Measurements from ENCODE around the gene DEPDC5.

DEPDC5 gene

DNA sequence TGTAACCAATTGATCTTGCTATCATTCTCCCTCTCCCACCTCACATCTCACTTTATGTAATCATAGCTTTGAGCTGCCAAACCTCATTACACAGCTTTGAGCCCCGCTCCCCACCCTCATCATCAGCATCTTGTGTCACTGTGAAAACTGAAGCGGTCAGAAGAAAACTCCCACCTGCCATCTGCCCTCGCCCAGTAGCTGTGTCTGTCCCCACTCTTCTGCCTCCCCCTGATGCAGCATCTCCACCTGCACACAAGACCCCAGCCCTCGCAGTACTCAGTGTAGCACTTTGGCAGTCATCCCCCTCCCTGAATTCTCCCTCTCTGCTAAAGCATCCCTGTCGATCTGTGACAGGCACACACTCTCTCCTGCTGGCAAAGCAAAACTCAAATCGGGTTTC is 130.2 kb downstream of the DEPDC5 start:
- TF ChIP-seq, protein P1, sequence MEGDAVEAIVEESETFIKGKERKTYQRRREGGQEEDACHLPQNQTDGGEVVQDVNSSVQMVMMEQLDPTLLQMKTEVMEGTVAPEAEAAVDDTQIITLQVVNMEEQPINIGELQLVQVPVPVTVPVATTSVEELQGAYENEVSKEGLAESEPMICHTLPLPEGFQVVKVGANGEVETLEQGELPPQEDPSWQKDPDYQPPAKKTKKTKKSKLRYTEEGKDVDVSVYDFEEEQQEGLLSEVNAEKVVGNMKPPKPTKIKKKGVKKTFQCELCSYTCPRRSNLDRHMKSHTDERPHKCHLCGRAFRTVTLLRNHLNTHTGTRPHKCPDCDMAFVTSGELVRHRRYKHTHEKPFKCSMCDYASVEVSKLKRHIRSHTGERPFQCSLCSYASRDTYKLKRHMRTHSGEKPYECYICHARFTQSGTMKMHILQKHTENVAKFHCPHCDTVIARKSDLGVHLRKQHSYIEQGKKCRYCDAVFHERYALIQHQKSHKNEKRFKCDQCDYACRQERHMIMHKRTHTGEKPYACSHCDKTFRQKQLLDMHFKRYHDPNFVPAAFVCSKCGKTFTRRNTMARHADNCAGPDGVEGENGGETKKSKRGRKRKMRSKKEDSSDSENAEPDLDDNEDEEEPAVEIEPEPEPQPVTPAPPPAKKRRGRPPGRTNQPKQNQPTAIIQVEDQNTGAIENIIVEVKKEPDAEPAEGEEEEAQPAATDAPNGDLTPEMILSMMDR (IDR thresholded peaks at IDR 0.05; ENCODE audit: control extremely low read depth, extremely low read depth, low read depth, missing control alignments): no peak
- no peak for DNase-seq (ENCODE audit: extremely low spot score)
- ChIA-PET CTCF (no interaction called here), POLR2A (no interaction called here)

DNA sequence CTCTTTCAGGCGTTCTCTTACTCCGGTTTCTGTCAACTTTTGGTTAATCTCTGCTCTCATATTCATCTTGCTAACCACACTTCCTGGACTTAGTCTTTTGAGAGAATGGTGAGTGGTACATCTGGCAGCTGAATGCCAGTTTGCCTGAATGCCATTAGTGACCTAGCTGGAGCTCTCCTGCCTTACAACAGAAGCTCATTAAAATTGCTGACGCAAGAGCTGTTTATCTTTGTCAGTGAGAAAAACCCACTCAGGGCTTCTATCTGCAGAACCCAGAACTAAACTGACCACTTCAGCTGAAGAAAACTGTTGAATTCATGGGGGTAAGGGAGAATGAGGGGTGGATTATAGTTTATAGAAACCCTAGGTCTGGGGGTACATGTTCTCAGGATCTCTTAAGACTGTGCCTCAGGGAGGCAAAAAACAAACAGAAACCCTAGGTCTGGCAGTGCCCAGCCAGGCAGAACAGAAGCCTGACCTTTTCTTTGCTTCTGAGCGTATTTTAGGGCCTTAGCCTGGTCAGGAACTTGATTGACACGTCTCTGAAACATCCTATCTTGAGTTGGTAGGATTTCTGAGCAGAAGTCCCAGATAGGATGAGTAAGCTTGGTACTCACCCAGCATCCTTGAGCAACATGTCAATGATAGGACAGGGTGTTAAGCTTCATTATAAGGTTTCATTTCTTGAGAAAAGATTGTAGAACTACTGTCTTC is 137.7 kb downstream of the DEPDC5 start:
- CTCF ChIA-PET: interaction anchor here (1.7 to 2.0 kb wide), 2 partner anchors 9 to 15 kb away, joined by 4 to 7 read pairs; no protein-coding TSS in a partner anchor
- DNase-seq (ENCODE audit: extremely low spot score): no peak
- TF ChIP-seq, protein P1 (IDR thresholded peaks at IDR 0.05; ENCODE audit: control extremely low read depth, extremely low read depth, low read depth, missing control alignments): no peak
- POLR2A ChIA-PET: no interaction called here

DNA sequence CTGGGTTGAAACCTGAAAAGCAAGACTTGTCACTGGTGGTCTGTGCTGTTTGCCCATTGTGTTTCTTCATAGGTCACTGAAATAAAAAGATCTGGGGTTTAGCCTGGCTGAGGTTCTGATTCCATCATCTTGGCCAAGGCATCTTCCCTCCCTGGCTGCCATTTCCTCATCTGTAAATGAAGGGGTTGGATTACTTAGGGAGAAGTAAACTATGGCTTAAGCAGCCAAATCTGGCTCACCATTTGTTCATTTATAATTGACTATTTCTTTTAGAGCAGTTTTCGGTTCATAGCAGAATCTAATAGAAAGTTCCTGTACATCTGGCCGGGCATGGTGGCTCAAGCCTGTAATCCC is 138.2 kb downstream of the DEPDC5 start:
- POLR2A ChIA-PET: no interaction called here
- CTCF ChIA-PET: interaction anchor here (1.7 to 2.0 kb wide), 2 partner anchors 10 to 16 kb away, joined by 4 to 7 read pairs; no protein-coding TSS in a partner anchor
- no peak for DNase-seq (ENCODE audit: extremely low spot score)
- TF ChIP-seq, protein P1 (IDR thresholded peaks at IDR 0.05; ENCODE audit: control extremely low read depth, extremely low read depth, low read depth, missing control alignments): no peak

DNA sequence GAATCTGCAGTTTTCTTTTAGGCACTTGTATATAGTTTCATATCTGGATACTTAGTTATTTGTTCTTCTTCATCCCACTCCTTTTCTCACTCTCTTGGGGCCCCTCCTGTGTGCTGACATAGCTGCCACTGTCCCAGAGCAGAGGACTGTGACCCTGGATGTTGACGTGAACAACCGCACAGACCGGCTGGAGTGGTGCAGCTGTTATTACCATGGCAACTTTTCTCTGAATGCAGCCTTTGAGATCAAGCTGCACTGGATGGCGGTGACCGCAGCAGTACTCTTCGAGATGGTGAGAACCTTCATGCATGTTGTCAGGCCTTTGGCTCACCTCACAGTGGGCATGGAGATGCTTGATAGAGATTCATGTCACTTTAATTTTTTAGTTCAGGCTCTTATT is 139.6 kb downstream of the DEPDC5 start:
- no peak for DNase-seq (ENCODE audit: extremely low spot score)
- ChIA-PET POLR2A (no interaction called here), CTCF (no interaction called here)
- TF ChIP-seq, protein P1 (IDR thresholded peaks at IDR 0.05; ENCODE audit: control extremely low read depth, extremely low read depth, low read depth, missing control alignments): no peak

DNA sequence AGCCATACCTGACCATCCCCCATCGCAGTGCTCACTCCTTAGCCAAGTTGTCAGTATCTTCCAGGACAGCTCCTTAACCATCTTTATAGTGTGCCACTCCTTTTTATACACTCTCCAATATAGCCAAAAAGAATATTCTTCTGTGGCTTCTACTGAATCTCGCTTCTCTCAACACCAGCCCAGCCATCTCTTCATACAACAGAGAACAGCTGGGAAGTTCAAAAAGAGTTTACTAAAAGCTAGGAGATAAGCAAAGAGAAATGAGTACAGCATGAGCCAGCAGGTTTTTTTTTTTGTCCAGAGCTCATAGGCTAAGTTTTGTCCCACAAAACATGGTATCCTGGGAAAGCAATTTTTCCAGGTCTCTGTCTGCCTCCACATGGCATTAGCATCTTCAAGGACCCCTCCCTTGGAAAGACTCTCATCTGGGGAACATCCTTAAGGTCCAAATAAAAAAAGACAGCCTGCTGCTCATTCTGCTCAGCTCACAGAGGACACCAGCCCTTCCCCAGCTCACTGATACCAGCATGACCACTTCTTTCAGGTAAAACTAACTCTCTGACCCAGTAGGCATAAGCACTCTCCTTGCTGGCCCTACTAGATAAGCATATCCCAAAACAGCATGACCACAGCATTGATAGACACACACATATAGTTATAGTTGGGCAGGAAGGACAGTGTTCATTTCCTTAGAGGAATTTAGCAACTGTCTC is 141.7 kb downstream of the DEPDC5 start:
- ChIA-PET CTCF (interaction anchor here (1.1 kb wide), 1 partner anchor 75 kb away, joined by 3 read pairs; no protein-coding TSS in a partner anchor), POLR2A (no interaction called here)
- TF ChIP-seq, protein P1 (IDR thresholded peaks at IDR 0.05; ENCODE audit: control extremely low read depth, extremely low read depth, low read depth, missing control alignments): no peak
- no peak for DNase-seq (ENCODE audit: extremely low spot score)

DNA sequence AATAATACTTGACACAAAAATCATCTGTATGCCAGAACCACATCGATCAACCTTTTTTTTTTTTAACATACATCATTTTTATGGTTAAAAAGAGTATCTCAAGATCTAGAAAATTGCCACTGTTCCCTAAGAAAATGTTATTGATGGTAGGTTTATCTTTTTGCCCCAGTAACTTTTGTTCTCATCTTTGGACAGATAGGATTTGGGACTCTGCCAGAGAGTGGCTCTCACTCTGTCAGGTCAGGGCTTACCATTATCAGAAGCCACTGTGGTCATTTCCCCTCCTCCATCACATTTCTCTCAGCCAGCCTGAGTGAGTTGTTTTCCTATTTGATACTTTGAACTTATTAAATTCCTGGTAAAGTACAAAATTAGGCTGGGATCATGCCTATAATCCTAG is 142.7 kb downstream of the DEPDC5 start:
- DNase-seq (ENCODE audit: extremely low spot score): no peak
- ChIA-PET POLR2A (no interaction called here), CTCF (interaction anchor here (1.1 kb wide), 1 partner anchor 74 kb away, joined by 3 read pairs; no protein-coding TSS in a partner anchor)
- TF ChIP-seq, protein P1 (IDR thresholded peaks at IDR 0.05; ENCODE audit: control extremely low read depth, extremely low read depth, low read depth, missing control alignments): no peak
